GM19328 (cell line): ENCODE measurements around the gene BABAM2.

Source experiments
- ATAC-seq: cut with Tn5 transposase; IDR thresholded peaks from one replicate; pipeline ENCODE4 v1.9.1; 2021; ENCODE audit warnings: mild to moderate bottlenecking, moderate library complexity; ENCODE audit not compliant: unreplicated experiment

The BABAM2 gene

GRCh38 chr2:28152585-28153280 is 262.2 kb downstream of the BABAM2 start:
- ATAC-seq: no peak

GRCh38 chr2:28153851-28154250 is 263.3 kb downstream of the BABAM2 start:
- no peak for ATAC-seq

GRCh38 chr2:28155086-28155485 is 264.6 kb downstream of the BABAM2 start:
- no peak for ATAC-seq

GRCh38 chr2:28155627-28156026 is 265.1 kb downstream of the BABAM2 start:
- no peak for ATAC-seq

GRCh38 chr2:28158791-28159190 is 268.3 kb downstream of the BABAM2 start:
- no peak for ATAC-seq

GRCh38 chr2:28160986-28161425 is 270.5 kb downstream of the BABAM2 start:
- no peak for ATAC-seq

- ATAC-seq: no peak
These were observed 270.9 kb downstream of the BABAM2 start for GRCh38 chr2:28161466-28161865.

- ATAC-seq: no peak
These were observed 272.0 kb downstream of the BABAM2 start for GRCh38 chr2:28162564-28162963.

- ATAC-seq: no peak
These were observed 272.5 kb downstream of the BABAM2 start for GRCh38 chr2:28163028-28163427.

- ATAC-seq: no peak
These were observed 273.2 kb downstream of the BABAM2 start for GRCh38 chr2:28163627-28164279.

GRCh38 chr2:28164280-28164801 is 273.8 kb downstream of the BABAM2 start:
- ATAC-seq: no peak

GRCh38 chr2:28165087-28165635 is 274.6 kb downstream of the BABAM2 start:
- no peak for ATAC-seq

GRCh38 chr2:28166956-28167355 is 276.4 kb downstream of the BABAM2 start:
- no peak for ATAC-seq

- no peak for ATAC-seq
These were observed 277.8 kb downstream of the BABAM2 start for GRCh38 chr2:28168376-28168775.

- no peak for ATAC-seq
These were observed 279.0 kb downstream of the BABAM2 start for GRCh38 chr2:28169492-28169891.

GRCh38 chr2:28172114-28172898 is 281.8 kb downstream of the BABAM2 start:
- no peak for ATAC-seq

- no peak for ATAC-seq
These were observed 282.8 kb downstream of the BABAM2 start for GRCh38 chr2:28173377-28173776.

- ATAC-seq: no peak
These were observed 283.7 kb downstream of the BABAM2 start for GRCh38 chr2:28174211-28174610.

- ATAC-seq: no peak
These were observed 284.5 kb downstream of the BABAM2 start for GRCh38 chr2:28175028-28175427.

- no peak for ATAC-seq
These were observed 288.4 kb downstream of the BABAM2 start for GRCh38 chr2:28178946-28179345.

GRCh38 chr2:28181801-28182200 is 291.3 kb downstream of the BABAM2 start:
- ATAC-seq: no peak
